NCI-H1105 treated with DMSO at 0.1 percent for 48 hours (cell line): ENCODE measurements around the gene NR3C2.
"Not testable (repeated sequence)": the region's sequence is repeated elsewhere in the genome, so short reads cannot be mapped to it uniquely, and the experiment has no call there.

Experiments used
- DNase-seq: peaks from one replicate; lab custom pipeline; 2025; lab: John Stamatoyannopoulos, UW

The NR3C2 gene

DNA sequence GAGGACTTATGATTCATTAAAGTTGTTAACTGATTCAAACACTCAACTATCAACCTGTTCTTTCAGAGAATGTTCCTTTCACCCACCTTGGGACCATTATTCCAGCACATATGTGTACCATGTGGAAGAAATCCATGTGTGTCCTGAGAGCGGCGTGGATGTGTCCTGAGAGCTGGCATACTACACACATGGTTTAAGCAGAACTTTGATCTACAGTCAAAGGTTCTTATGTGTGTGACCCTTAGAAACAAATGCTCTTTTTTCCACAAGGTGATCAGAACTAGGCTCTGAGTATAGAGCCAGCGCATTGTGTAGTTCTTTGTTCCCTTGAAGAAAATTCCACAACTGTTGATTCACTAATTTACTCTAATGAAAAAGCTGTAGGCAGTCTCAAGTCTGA, 332.0 kb downstream of the NR3C2 start:
- no peak for DNase-seq

DNA sequence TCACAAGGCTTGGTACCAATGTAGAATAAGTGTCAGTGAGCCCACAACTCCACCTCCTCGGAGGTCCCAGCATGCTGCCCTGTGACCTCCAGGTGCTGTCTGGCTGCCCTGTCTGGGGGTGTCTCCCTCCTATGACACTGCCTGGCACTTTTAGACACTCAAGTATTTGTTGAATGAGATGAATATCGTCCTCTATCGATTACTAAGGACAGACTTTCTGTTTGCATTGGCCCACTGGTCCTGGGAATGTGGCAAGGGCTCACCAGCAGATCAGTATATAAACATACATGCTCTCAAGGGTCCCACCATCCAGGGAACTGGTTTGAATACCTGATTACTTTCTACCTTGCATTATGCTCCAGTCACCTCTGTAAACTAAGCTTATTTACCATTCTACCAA, 333.0 kb downstream of the NR3C2 start:
- no peak for DNase-seq

DNA sequence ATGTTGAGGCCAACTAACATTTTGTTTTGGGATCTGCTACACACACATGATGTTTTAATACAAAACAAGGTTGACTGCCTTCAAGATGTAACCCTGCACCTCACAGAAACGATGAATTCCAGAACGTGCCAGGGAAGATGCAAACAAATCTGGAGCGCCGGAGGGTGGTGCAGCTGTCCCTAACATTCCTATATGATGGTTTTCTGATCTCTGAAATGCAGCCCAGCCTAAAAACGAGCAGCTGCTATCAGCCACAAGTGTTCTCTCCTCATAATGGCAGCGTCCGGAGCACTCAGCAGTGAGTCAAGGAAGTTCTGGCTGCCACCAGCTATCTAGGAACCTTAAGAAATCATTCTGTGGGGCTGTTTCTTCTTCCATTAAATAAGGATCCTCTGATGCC, 333.4 kb downstream of the NR3C2 start:
- DNase-seq, result no peak

DNA sequence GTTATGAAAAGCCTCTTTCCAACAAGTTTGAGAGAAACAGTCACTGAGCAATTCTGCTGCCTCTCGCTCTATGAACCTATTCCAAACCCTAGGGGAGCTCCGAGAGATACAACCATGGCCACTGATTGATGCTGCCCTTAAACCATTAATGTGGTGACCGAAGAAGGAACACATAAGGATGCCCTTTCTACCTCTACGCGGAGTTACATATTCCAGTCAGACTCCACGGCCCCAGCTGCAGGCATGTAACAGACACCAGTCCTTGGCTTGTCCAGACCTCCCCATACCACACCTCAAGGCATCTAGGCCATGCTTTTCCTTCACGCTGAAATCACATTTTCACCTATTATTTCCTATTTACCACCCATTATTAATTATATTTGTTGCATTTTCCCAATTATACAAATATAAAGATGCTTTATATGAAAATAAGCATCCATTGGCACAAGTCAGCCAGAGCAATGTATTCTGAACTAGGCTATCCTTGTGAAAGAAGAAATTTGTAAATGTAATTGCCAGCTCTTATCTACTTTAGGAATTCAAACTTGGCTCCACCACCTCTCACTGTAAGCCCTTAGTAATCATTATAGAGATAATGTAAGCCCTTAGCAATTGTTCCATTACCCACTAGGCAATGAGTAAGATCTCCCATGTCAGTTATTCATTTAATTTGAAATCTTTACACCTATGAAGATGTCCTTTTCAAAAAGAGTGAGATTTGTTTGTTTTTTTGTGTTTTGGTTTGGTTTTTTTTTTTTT, 338.4 kb downstream of the NR3C2 start:
- DNase-seq, result no peak

DNA sequence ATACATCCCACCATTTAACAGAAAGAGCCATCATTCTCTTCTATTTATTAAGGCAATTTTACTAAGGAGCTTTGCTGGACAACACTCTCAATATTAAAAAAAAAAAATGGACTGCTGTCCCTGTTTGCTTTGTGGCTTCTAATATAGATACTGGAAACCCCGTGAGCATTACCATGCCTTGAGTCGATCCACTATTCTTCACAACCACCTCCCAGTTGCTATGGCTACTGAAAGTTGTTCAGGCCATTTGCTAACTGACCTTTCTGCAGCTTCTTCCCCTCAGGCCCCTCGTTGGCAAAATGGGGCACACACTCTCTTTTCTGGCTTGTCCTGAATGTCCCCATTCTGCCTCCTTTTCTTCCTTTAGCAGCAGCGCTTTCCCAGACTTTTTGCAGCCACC, 340.4 kb downstream of the NR3C2 start:
- DNase-seq, result no peak

DNA sequence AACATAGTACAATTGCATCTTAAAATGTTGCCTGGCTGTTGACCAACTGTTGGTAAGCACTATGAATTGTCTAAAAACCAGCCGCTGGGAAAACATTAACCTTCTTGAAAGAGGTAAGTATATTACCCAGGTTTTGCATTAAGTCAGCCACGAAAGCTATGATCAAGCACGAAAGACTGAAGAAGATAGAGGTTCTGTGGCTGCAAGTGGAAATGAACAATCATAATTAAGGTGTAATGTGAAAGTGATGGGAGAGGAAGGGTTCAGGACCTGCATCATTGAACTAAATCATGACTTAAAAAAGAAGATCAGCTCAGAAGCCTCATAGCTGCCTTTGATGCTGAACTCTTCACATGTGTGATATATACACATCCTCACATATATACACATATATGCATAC, 341.0 kb downstream of the NR3C2 start:
- DNase-seq, result no peak

DNA sequence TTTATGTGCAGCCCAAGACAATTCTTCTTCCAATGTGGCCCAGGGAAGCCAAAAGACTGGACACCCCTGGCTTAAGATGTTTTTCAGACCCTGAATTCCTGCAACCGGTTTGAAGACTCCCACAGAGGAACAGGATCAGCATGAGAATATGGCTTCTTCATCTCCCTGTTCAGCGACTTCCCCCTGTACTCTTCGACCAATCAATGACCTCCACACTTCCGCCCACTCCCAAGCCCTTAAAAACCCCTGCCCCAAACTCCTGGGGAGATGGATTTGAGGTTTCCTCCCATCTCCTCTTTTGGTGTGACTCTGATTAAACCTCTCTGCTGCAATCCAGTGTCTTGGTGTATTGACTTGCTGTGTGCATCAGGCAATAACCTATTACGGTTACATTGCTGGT, 344.4 kb downstream of the NR3C2 start:
- DNase-seq, result no peak

DNA sequence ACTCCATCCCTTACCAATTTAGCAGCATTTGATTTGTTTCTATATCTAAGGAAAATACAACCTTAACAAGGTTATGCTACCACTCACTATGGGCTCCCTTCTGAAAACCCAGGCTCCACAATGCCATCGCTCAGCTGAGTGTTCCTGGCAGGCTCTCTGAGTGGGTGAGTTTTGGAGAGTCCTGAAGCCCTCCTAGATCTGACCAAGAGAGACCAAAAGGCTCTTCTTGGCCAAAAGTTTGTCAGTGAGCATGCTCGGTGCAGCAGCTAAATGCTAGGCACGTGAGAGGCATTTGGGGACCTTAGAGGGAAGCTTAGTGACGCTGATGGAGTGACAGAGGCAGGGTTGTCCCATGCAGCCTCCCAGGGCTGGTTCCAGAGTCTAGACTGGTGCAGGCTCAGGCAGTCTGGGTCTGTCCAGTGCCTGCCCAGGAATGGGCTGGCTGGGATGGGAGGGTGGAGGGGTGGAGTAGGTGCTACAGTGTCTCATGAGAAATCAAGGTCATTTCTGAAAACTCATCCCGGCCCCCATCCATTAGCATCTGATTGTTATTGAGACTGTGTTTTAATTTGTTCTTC, 346.8 kb downstream of the NR3C2 start:
- DNase-seq, result no peak

DNA sequence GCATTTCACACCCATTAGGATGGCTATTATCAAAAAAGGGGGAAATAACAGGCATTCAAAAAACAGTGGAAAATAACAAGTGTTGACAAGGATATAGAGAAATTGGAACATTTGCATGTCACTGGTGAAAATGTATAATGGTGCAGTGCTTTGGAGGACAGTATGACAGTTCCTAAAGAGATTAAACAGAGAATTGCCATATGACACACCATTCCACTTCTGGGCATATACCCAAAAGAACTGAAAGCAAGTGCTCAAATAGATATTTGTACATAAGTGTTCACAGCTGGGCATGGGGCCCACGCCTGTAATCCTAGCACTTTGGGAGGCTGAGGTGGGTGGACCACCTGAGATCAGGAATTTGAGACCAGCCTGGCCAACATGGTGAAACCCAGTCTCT, 348.1 kb downstream of the NR3C2 start:
- no peak for DNase-seq

DNA sequence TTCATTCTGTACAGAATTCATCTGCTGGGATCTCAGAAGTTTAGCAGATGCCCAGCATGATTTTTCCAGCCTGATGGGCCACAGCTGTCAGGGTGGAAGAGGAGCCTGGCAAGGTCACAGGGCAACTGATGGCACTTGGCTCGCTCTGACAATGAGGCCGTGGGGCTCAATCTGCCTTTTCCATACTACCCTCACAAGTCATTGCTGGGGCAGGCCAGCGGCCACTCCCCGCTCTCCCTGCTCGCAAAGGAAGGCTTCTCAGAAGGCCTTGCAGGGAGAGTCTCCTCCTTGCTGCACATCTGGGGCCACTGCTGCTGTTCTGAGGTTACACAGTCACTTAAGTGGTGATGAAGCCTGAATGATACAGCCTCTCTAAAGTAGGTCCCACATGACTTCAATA, 349.1 kb downstream of the NR3C2 start:
- DNase-seq, result no peak

DNA sequence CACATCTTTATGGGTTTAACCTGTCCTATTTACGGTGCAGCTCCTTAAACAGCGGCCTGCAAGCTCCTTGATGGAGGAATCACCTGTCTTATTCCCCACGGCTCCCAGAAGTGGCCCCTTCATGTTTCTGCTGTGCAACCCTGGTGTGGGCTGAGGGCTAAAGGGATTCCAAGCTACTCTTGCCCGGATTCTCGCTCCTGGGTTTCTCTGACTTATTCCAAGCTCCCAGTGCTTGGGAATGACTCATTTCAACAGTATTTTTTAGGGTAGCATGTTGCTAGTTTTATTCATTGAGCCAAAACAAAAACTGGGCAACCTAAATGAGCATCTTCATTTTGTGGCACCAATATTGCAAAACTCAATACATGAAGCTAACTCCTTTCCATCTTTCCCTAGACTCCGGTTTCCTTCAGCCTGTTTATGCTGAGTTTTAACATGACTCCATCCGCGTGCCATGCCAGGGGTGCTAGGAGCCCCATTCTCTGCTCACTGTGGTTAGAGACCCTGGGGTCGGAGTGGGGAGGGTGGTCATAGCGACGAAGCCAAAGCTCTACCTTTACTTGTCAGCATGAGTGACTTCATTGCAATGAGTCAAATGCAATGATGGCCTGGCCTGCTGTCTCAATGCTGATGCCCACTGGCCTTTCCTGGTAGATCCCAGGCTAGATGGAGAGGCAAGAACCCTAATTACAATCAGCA, 349.7 kb downstream of the NR3C2 start:
- DNase-seq, result no peak

DNA sequence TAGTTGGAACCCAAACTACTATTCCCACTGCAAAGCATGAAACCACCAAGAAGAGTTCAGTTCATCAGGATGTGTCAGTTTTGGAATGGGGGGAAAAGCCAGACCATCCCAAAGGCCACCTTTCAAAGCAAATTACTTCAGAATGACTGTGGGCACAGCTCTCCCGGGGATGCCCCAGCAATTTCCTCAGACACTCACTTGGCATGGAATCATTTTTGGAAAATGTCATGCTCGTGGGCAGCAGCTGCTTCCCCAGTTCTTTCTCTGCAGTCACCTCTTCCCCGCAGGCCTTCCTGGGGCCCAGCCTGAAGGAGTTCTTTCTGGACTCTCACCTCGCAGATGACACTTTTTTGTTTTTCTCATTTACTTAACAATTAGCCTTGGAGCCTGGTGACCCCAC, 350.3 kb downstream of the NR3C2 start:
- no peak for DNase-seq

DNA sequence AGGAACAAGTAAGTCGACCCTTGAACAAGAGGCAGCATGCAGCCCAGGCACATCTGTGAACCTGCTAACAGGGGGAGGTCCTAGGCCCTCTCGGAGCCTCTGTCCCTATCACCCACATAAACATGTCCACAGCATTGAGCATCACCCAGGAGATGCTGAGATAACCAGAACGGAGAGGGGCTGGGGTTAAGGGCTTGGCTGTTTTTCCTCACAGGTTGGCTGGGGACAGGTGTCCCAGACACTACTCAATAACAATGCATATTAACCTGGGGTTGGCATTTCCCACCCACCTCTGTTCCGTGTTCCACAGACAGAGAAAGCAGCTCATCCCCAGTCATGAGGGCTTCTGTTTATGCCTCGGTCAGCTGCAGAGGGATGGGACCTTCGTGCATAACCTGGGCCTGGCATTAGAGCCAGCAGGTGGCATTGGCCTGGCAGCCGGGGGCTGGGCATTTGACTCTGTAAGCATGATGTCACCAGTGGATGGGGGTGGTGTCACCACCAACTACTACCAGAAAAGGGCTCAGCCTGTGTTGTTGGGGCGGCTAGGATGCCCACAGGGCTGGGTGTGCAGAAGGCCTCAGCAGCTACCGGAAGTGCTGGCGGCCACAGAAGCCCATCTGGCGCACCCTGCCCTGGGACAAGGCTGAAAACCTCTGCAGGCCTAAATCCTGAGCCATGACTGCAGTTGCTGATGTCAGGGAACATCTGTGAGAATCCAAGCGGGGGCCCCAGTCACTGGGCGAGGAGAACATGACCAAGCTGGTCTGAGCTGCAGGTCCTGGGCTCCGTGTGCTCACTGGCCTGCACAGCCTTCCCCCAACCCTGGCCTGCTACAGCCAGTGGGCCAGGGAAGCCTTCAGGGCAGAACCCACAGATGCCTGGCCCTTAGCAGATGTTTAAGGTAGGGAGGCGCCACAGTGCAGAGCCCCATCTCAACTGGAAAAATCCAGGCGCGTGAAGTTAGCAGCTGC, 351.4 kb downstream of the NR3C2 start:
- no peak for DNase-seq

DNA sequence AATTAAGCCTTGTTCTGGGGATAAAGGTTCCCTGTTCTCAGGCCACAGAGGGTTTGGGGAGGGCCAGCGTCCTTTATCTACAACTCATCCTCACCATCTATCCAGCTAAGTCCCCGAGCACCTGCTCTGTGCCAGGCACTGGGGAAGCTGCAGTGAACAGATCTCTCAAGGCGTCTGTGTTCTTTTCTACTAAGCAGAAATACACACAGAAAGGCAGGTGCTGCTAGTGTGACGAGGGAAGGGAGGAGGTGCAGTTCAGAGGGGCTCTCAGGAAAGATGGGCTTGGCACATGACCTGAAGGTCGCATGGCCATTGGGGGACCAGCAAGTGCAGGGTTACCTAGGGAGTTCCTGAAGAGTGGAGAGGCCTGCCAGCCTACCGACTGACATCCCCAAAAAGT, 352.2 kb downstream of the NR3C2 start:
- DNase-seq, result no peak

DNA sequence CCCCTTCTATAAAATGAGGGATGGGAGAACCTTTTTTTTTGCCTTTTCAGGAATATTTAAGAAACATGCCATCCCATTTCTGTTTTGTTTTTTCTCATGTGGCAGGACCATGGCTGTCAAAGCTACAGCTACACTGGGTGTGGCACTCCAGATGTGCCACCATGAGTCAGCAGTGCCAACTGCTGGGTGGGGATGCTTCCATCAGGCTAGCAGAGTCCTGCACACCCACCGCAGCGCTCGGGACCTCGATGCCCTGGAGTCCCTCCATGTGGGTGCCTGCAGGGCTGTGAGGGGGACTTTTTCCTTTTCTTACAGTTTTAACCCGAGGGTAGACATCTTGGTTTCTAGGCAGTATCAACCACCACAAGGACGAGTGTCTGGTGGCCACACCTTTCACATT, 352.6 kb downstream of the NR3C2 start:
- no peak for DNase-seq

DNA sequence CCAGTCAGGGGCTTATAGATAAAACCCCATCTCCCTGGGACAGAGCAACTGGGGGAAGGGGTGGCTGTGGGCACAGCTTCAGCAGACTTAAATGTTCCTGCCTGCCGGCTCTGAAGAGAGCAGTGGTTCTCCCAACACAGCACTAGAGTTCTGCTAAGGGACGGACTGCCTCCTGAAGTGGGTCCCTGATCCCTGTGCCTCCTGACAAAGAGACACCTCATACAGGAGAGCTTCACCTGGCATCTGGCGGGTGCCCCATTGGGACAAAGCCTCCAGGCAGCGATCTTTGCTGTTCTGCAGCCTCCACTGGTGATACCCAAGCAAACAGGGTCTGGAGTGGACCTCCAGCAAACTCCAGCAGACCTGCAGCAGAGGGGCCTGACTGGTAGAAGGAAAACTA, 359.1 kb downstream of the NR3C2 start:
- not testable (repeated sequence) for DNase-seq

DNA sequence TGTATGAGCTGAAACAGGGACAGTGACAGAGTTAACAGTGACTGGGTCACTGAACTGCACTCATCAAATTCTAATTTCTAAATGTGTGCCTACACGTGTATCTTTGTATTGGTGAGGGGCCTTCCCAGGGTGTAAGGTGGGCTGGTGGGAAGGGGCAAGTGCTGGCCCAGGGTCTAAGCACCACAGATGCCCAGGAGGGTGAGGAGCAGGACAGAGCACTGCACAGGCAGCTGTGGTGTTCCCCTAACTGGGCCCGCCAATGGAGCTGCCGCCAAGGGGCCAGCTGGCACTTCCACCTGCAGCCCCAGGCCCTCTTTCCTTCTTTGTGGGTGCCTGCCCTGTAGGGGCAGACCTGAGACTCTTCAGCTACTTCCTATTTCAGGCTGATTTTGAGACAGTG, 360.5 kb downstream of the NR3C2 start:
- DNase-seq, result no peak

DNA sequence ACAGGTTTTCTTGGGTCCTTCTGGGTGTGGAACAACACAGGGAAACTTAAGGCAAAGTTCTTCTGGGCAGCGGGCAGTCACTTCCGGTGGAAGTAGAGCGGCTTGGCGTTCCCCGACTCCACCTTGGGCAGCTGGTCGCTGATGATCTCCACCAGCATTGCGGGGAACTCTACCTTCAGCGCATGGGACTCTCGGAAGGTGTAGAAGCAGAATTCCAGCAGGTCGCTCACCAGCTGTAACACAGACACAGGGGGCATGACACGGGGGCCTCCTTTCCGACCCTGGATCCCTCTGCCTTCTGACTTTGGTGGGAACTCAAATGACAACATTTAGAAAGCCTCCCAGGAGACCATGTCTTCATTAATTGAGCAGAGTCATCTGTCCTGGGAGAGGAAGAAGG, 360.9 kb downstream of the NR3C2 start:
- no peak for DNase-seq

DNA sequence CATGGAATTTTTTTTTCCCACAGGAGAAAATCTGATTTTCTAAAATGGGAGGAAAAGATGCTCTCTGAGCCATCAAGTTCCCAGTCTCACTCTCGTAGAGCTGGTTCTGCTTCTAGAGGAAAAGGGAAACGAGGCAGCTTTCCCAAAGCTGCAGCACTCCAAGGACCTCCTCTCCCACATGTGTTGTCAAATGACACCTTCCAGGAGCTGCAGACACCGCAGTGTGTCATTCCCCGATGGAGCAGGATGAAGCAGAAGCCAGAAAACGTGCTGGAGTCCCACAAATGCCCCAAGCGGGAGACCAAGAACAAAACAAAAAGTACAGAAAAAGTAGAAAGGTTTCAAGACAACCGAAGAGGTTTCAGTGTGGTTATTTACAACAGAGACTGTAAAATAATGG, 362.3 kb downstream of the NR3C2 start:
- no peak for DNase-seq

DNA sequence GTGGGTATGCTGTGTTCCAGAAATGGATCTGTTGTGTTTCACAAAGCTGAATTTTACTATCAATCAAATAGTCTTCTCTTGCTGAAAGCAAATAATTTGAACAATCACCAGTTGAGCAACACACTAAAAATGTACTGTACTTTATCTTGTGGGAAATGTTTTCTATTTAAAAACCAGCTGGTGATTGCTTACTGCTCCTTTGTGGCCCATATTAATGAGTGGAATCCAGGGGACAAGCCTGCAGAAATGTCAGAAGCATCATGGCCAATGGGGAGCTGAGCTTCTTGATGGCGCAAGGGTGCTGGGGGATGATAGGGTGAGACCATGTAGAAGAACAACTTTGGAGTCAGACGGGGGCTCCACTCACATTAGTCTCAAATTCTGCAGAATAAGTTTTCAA, 364.2 kb downstream of the NR3C2 start:
- no peak for DNase-seq

DNA sequence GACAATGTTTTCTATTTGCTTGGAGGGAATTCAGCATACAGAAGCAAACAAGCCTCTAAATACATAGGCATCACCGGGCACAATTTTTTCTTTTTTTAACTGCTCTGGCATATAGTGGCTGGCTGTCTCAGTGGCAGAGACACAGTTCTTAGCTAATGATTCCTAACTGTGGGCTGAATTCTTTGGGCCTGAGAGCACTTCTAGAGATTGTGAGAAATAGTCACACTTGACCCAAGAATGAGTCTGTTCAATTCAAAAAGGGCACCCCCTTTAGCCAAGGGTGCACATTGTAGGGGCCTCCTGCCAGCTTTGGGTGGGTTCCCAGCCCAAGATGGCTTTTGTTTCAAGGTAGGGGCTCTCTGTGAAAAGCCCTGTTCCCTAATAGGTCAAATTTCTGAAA, 364.6 kb downstream of the NR3C2 start:
- DNase-seq, result no peak

DNA sequence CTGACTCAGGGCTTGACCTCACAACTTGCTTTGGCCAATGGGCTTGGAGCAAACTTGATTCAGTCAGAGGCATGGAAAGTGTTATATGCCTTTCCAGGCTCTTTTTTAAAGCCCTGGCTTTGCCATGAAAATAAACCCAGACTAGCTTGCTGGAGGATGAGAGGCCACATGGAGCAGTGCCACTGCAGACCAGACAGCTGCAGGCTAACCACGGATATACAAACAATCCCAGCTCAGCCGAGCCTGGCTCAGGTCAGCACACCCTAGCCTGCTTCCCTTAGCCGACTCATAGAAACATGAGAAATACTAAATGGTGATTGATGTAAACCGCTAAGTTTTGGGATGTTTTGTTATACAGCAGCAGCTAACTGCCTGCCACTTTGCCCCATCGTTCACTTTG, 365.2 kb downstream of the NR3C2 start:
- DNase-seq, result no peak
